Measurements from ENCODE around the gene RNF212. TPM values are rescaled to one million over a fixed set of nuclear protein-coding genes. Genes with fewer than 3 reads are reported as not detected.

The RNF212 gene
- total RNA-seq, 1 donor = 3.0 TPM

DNA sequence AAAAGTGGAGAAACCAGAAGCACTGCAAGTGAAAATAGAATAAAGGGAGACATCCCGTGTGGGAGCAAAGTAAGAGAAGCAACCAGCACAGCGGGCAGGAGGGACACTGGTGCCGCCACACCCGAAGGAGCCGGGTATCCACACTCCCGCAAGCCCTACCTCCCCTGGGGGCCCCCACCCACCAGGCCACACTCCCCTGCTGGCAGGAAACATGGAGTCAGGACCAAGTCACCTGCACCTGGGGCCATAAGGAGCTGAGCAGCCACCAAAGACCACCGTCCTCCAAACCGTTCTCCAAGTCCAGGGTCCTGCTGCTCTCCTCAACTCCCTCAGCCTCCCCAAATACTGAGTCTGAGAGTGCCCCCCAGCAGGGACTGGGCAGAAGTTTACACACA is 71.4 kb downstream of the RNF212 start:
- H3K4me3 ChIP-seq (ENCODE audit: low read depth, low read length) = no peak overlapping the region
- no peak for DNase-seq (ENCODE audit: low read depth)
- TF ChIP-seq, protein P1, sequence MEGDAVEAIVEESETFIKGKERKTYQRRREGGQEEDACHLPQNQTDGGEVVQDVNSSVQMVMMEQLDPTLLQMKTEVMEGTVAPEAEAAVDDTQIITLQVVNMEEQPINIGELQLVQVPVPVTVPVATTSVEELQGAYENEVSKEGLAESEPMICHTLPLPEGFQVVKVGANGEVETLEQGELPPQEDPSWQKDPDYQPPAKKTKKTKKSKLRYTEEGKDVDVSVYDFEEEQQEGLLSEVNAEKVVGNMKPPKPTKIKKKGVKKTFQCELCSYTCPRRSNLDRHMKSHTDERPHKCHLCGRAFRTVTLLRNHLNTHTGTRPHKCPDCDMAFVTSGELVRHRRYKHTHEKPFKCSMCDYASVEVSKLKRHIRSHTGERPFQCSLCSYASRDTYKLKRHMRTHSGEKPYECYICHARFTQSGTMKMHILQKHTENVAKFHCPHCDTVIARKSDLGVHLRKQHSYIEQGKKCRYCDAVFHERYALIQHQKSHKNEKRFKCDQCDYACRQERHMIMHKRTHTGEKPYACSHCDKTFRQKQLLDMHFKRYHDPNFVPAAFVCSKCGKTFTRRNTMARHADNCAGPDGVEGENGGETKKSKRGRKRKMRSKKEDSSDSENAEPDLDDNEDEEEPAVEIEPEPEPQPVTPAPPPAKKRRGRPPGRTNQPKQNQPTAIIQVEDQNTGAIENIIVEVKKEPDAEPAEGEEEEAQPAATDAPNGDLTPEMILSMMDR (IDR thresholded peaks at IDR 0.05; ENCODE audit: insufficient read depth, low read depth, low read length) = no peak

DNA sequence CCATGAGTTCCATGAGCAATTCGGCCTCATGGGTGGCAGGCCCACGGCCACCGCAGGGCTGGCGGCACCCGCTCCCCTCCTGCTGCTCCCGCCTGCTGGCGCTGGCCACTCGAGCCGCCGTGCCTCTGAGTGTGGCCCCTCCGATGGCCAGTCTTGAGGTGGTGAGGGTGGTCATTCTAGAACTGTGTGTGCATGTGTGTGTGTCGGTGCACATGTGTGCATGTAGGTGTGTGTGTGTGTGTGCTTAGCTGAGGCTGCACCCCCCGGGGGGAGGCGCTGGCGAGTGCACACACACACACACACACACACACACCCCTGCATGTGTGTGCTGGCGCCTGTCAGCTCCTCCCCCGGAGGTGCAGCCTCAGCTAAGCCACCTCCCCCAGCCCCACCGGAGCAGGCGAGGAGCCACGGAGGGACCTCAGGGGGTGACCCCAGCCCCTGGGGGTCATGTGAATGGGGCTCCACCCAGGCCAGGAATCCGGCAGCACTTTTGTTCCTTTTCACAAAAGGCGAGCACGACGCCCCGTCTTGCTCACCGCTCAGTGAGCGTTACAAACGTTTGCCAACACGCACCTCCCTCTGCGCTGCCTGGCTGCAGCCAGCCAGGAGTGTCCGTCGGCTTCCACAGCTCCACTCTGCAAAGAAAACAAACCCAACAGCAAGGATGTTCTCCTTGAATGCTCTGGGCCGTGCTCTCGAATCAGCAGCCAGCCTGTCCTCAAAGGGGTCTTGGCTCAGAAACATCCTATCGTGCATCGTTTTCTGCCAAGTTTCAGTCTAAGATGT is 72.0 kb downstream of the RNF212 start:
- DNase-seq (ENCODE audit: low read depth) = peak; percentile 10
- no peak overlapping the region for H3K4me3 ChIP-seq (ENCODE audit: low read depth, low read length)
- TF ChIP-seq, protein P1 (IDR thresholded peaks at IDR 0.05; ENCODE audit: insufficient read depth, low read depth, low read length) = no peak

DNA sequence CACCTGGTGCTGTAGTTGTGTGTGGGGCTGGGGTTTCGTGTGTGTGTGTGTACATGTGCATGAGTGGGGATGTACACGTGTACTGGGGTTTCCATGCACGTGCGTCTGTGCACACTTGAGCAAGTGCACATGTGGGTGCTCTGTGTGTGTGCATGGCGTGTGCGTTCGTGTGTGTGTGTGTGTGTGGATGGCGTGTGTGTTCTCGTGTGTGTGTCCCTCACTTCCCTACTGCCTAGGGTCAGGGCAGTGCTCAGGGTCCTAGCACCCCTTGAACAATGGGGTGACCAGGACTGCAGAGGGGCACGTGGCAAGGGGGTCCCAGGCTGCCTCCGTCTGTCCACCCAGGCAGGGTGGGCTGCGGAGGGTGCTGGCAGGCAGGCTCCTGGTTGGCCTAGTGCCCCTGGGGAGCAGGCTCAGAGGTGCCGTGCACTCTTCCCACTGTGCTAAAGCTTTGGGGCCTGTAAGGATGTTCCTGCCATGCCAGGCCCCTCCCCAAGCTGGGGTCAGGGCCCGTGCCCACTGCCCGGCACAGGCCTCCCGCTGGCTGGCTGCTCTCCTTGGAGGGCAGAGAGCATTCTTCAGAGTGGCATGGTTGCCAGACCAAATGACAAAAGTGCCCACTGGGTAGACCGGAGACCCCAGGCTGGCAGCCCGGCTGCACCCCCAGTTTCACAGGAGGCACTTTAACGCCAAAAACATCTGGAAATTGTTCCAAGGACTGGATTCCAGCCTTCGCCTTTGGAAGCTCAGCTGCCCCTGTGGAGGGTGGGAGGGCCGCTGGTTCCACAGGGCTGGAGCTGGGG is 72.8 kb downstream of the RNF212 start:
- H3K4me3 ChIP-seq (ENCODE audit: low read depth, low read length) = no peak overlapping the region
- DNase-seq (ENCODE audit: low read depth) = no peak
- TF ChIP-seq, protein P1 (IDR thresholded peaks at IDR 0.05; ENCODE audit: insufficient read depth, low read depth, low read length) = no peak

DNA sequence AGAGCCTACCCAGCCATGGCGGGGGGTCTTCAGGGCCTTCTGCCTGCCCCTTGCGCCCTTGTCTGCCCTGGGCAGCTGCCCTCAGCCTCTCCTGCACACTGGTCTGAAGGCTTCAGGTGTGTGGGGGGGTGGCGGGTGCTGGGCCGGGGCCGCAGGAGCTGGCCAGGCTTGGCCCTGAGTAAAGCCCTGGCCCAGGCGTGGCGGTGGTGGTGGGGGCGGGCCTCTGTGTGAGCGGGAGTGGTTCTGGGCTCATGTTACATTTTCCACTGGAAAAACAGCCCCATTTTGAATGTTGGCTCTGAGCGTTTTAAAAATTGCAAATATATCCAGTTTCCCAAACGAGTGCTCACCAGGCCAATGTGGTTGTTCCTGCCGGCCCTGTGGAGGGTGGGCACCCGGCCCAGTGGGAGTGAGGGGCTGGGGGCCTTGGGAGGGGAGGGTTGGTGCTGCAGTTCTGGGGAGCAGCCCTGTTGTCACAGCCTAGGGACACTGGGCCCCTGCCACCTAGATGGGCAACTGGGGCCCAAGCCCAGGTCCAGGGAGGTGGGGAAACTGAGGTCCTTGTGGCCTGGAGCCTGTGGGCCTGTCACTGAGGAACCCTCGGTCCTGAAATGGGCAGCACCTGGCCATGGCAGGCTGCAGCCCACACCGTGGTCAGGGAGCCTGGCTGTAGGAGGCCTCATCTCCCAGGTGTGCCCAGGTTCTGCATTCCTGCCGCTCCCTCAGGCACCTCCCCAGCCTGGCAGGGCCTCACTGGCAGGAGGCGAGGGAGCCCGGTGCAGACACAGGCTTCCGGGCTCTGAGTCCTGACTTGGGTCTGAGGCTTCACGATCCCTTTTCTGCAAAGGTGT is 73.6 kb downstream of the RNF212 start:
- DNase-seq (ENCODE audit: low read depth) = peak; percentile 46
- TF ChIP-seq, protein P1 (IDR thresholded peaks at IDR 0.05; ENCODE audit: insufficient read depth, low read depth, low read length) = no peak
- H3K4me3 ChIP-seq (ENCODE audit: low read depth, low read length) = no peak overlapping the region

DNA sequence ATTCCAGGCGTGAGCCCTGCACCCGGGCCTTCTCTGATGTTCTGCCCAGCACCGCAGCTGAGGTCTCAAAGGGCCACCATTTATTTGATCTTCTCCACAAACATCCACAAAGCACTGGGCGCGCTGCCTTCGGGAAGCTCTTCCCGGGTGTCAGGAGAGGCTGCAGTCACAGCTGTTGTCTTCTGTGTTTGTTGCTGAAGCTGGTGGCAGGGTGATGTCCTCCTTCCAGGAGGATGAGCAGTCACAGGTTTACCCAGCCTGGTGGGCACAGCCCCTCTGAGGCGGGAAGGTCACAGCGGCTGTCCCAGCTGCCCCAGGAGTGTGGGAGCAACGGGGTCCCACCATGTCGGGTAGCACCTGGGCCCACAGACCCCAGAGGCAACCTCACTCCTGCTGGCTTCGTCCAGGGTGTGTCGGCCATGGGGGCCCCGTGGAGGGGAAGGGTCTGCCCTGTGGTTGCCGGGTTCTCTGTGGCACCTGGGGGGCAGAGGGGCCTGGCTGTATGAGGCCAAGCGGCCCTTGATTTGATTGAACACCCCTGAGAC is 74.3 kb downstream of the RNF212 start:
- TF ChIP-seq, protein P1 (IDR thresholded peaks at IDR 0.05; ENCODE audit: insufficient read depth, low read depth, low read length) = no peak
- no peak for DNase-seq (ENCODE audit: low read depth)
- H3K4me3 ChIP-seq (ENCODE audit: low read depth, low read length) = no peak overlapping the region

All from fibroblast of villous mesenchyme (primary cell).